ENCODE results near the gene C9orf50. TPM values are rescaled to one million over a fixed set of nuclear protein-coding genes. Genes with fewer than 3 reads are reported as not detected.

The C9orf50 gene
- polyA plus RNA-seq, 1 donor from 2014 or later = not detected

DNA sequence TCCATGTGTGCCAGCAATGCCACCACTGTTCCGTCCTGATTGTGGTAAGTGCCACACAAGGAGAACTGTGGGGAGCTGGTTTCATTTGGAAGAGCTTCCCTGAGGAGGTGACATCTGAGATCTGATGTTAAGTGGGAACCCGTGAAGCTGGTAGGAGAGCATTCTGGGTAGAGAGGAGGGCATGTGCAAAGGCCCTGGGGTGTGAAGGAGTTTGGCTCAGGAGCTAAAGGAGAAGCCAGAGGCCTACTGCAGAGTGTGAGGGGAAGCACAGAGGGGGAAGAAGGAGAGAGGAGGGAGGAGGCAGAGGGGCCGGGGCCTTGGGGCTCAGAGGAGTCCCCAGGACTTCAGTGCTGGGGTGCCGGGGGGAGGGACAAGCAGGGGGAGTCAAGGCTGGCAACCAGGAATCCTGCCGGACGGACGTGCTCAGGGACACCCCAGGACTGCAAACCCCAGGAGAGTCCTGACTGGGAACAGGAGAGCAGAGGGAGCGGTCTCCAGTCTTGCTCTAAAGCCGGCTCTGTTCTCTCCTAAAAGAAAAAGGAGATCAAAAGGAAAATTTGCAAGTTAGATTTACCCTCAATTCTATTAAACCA lies 19.7 kb downstream of the C9orf50 start:
- no peak overlapping the region for H3K4me2 ChIP-seq (ENCODE audit: low read length)
- H3F3A ChIP-seq (ENCODE audit: insufficient read depth, low read length, poor library complexity, severe bottlenecking) = no peaks in the 10 kb centered on the region
- no peaks in the 10 kb centered on the region for H3K9me2 ChIP-seq (ENCODE audit: insufficient read depth, low read length)
- H2AFZ ChIP-seq (ENCODE audit: low read depth, low read length) = no peak overlapping the region
- H3K9me3 ChIP-seq (ENCODE audit: low read length) = no peaks in the 10 kb centered on the region
- no peaks in the 10 kb centered on the region for H4K20me1 ChIP-seq (ENCODE audit: insufficient read depth)
- H3K79me2 ChIP-seq (replicated peaks; ENCODE audit: insufficient read depth, low read length) = no peaks in the 10 kb centered on the region
- H3K27ac ChIP-seq (ENCODE audit: low read length) = no peak overlapping the region
- TF ChIP-seq, protein P1, sequence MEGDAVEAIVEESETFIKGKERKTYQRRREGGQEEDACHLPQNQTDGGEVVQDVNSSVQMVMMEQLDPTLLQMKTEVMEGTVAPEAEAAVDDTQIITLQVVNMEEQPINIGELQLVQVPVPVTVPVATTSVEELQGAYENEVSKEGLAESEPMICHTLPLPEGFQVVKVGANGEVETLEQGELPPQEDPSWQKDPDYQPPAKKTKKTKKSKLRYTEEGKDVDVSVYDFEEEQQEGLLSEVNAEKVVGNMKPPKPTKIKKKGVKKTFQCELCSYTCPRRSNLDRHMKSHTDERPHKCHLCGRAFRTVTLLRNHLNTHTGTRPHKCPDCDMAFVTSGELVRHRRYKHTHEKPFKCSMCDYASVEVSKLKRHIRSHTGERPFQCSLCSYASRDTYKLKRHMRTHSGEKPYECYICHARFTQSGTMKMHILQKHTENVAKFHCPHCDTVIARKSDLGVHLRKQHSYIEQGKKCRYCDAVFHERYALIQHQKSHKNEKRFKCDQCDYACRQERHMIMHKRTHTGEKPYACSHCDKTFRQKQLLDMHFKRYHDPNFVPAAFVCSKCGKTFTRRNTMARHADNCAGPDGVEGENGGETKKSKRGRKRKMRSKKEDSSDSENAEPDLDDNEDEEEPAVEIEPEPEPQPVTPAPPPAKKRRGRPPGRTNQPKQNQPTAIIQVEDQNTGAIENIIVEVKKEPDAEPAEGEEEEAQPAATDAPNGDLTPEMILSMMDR (IDR thresholded peaks at IDR 0.05; ENCODE audit: poor library complexity, severe bottlenecking) = no peak
- no peak overlapping the region for H3K9ac ChIP-seq (ENCODE audit: low read length)
- no peaks in the 10 kb centered on the region for H3K36me3 ChIP-seq (ENCODE audit: insufficient read depth, low read length)
- peaks cover 22% of the 10 kb centered on the region for H3K27me3 ChIP-seq (ENCODE audit: insufficient read depth, low read depth, low read length)
- H3K4me3 ChIP-seq (ENCODE audit: low read length) = no peak overlapping the region

DNA sequence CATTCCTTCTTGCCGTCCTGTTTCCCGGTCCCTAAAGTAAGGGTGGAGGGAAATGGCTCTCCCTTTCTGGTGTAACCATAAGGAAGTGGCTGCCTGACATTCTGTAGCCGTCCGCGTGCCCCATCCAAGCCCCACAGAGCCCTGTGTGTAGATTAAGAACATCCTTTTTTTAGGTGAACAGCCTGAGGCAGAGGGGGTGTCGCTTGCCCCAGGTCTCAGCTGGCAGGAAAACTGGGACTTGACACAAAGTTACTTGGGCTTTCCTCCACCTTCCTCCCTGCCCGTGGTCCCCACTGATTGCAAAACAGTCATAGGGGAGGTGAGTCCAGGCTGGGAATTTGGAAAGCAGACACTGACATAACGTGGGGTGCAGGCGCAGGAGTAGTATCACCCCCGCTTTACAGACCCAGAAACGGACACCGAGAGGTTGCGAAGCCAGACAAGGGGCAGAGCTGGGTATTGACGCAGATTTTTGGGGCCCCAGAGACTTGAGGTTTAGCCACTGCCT lies 22.8 kb downstream of the C9orf50 start:
- Histone ChIP-seq H3K9ac (ENCODE audit: low read length) (no peak overlapping the region), H3F3A (ENCODE audit: insufficient read depth, low read length, poor library complexity, severe bottlenecking) (no peaks in the 10 kb centered on the region), H3K9me2 (ENCODE audit: insufficient read depth, low read length) (no peaks in the 10 kb centered on the region), H2AFZ (ENCODE audit: low read depth, low read length) (no peak overlapping the region), H3K9me3 (ENCODE audit: low read length) (no peaks in the 10 kb centered on the region), H3K27ac (ENCODE audit: low read length) (no peak overlapping the region), H3K4me3 (ENCODE audit: low read length) (no peak overlapping the region), H3K27me3 (ENCODE audit: insufficient read depth, low read depth, low read length) (peaks cover 22% of the 10 kb centered on the region), H4K20me1 (ENCODE audit: insufficient read depth) (no peaks in the 10 kb centered on the region), H3K79me2 (replicated peaks; ENCODE audit: insufficient read depth, low read length) (no peaks in the 10 kb centered on the region), H3K4me2 (ENCODE audit: low read length) (no peak overlapping the region), H3K36me3 (ENCODE audit: insufficient read depth, low read length) (no peaks in the 10 kb centered on the region)
- no peak for TF ChIP-seq EP300 (conservative IDR thresholded peaks at IDR 0.05; ENCODE audit: poor library complexity, severe bottlenecking)
- no peak for TF ChIP-seq EZH2 (IDR thresholded peaks at IDR 0.05; ENCODE audit: borderline replicate concordance, insufficient read depth, low read length, poor library complexity, severe bottlenecking)
- TF ChIP-seq RAD21 (conservative IDR thresholded peaks at IDR 0.05) = no peak
- no peak for TF ChIP-seq SMC3 (conservative IDR thresholded peaks at IDR 0.05; ENCODE audit: poor library complexity)
- no peak for TF ChIP-seq TAF1 (IDR thresholded peaks at IDR 0.05; ENCODE audit: low read depth)
- TF ChIP-seq, protein P1 (IDR thresholded peaks at IDR 0.05; ENCODE audit: poor library complexity, severe bottlenecking) = no peak
- TF ChIP-seq, protein P2, sequence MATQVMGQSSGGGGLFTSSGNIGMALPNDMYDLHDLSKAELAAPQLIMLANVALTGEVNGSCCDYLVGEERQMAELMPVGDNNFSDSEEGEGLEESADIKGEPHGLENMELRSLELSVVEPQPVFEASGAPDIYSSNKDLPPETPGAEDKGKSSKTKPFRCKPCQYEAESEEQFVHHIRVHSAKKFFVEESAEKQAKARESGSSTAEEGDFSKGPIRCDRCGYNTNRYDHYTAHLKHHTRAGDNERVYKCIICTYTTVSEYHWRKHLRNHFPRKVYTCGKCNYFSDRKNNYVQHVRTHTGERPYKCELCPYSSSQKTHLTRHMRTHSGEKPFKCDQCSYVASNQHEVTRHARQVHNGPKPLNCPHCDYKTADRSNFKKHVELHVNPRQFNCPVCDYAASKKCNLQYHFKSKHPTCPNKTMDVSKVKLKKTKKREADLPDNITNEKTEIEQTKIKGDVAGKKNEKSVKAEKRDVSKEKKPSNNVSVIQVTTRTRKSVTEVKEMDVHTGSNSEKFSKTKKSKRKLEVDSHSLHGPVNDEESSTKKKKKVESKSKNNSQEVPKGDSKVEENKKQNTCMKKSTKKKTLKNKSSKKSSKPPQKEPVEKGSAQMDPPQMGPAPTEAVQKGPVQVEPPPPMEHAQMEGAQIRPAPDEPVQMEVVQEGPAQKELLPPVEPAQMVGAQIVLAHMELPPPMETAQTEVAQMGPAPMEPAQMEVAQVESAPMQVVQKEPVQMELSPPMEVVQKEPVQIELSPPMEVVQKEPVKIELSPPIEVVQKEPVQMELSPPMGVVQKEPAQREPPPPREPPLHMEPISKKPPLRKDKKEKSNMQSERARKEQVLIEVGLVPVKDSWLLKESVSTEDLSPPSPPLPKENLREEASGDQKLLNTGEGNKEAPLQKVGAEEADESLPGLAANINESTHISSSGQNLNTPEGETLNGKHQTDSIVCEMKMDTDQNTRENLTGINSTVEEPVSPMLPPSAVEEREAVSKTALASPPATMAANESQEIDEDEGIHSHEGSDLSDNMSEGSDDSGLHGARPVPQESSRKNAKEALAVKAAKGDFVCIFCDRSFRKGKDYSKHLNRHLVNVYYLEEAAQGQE (IDR thresholded peaks at IDR 0.05; ENCODE audit: borderline replicate concordance) = no peak
- TF ChIP-seq POLR2AphosphoS5 (IDR thresholded peaks at IDR 0.05) = no peak
- no peak for TF ChIP-seq MXI1 (conservative IDR thresholded peaks at IDR 0.05; ENCODE audit: poor library complexity, severe bottlenecking)

All from neural cell (in vitro differentiated cells).